Measurements from ENCODE around the gene CRABP1. TPM values are rescaled to one million over a fixed set of nuclear protein-coding genes. Genes with fewer than 3 reads are reported as not detected.

Gene CRABP1
- total and polyA plus RNA-seq, 2 donors from 2014 or later: 61.0 TPM; not detected in 1

- Histone ChIP-seq H3K9ac (ENCODE audit: low read length in 3 of 3) (no peak overlapping the region), H3K9me3 (ENCODE audit: control insufficient read depth in 2 of 3, insufficient read depth in 1 of 3, low read length in 3 of 3) (no peaks in the 10 kb centered on the region), H3K27me3 (ENCODE audit: control insufficient read depth, insufficient read depth, low read length) (no peaks in the 10 kb centered on the region), H3K36me3 (ENCODE audit: control insufficient read depth in 2 of 3, insufficient read depth in 3 of 3, low read length in 3 of 3) (no peaks in the 10 kb centered on the region), H3K4me3 (ENCODE audit: low read length in 3 of 3) (no peak overlapping the region), H3K4me1 (ENCODE audit: control insufficient read depth in 2 of 3, insufficient read depth in 2 of 3, low read depth in 1 of 3, low read length in 3 of 3) (no peaks in the 10 kb centered on the region), H3K27ac (ENCODE audit: low read depth in 2 of 2, low read length in 2 of 2) (no peak overlapping the region)
- FAIRE-seq (no peak), DNase-seq (no peak)
- TF ChIP-seq, protein P1, sequence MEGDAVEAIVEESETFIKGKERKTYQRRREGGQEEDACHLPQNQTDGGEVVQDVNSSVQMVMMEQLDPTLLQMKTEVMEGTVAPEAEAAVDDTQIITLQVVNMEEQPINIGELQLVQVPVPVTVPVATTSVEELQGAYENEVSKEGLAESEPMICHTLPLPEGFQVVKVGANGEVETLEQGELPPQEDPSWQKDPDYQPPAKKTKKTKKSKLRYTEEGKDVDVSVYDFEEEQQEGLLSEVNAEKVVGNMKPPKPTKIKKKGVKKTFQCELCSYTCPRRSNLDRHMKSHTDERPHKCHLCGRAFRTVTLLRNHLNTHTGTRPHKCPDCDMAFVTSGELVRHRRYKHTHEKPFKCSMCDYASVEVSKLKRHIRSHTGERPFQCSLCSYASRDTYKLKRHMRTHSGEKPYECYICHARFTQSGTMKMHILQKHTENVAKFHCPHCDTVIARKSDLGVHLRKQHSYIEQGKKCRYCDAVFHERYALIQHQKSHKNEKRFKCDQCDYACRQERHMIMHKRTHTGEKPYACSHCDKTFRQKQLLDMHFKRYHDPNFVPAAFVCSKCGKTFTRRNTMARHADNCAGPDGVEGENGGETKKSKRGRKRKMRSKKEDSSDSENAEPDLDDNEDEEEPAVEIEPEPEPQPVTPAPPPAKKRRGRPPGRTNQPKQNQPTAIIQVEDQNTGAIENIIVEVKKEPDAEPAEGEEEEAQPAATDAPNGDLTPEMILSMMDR (IDR thresholded peaks at IDR 0.05; ENCODE audit: borderline replicate concordance, extremely low read depth, insufficient read depth): no peak
- intact Hi-C loops (cut with DNase I): no loop called here
Observed at GRCh38 chr15:78311292-78311691, 28.9 kb upstream of the CRABP1 start.

GRCh38 chr15:78312536-78312935 is 27.6 kb upstream of the CRABP1 start:
- no peaks in the 10 kb centered on the region for H3K27me3 ChIP-seq (ENCODE audit: control insufficient read depth, insufficient read depth, low read length)
- H3K9ac ChIP-seq (ENCODE audit: low read length in 3 of 3): no peak overlapping the region
- no peak overlapping the region for H3K27ac ChIP-seq (ENCODE audit: low read depth in 2 of 2, low read length in 2 of 2)
- no peaks in the 10 kb centered on the region for H3K36me3 ChIP-seq (ENCODE audit: control insufficient read depth in 2 of 3, insufficient read depth in 3 of 3, low read length in 3 of 3)
- no peaks in the 10 kb centered on the region for H3K4me1 ChIP-seq (ENCODE audit: control insufficient read depth in 2 of 3, insufficient read depth in 2 of 3, low read depth in 1 of 3, low read length in 3 of 3)
- FAIRE-seq: no peak
- TF ChIP-seq, protein P1 (IDR thresholded peaks at IDR 0.05; ENCODE audit: borderline replicate concordance, extremely low read depth, insufficient read depth): no peak
- intact Hi-C loops (cut with DNase I): no loop called here
- no peak for DNase-seq
- H3K4me3 ChIP-seq (ENCODE audit: low read length in 3 of 3): no peak overlapping the region
- H3K9me3 ChIP-seq (ENCODE audit: control insufficient read depth in 2 of 3, insufficient read depth in 1 of 3, low read length in 3 of 3): no peaks in the 10 kb centered on the region

DNA sequence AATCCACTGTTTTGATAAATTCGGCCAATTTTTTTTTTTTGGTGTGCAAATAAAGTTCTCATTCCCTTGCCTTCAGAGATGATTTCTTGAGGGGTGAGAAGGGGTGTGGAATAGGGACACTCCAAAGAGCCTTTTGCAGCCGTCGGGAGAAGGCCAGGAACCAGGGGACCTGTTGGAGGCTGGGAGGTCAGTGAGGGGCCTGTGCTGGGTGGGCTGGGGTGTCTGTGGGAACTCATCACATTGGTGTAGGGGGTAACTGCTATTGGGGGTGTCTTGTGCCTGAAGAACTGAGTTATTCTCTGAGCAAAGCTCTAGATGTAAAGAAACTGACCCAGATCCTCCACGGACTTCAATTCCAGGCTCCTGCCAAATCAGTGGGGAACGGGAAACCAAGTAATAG is 27.2 kb upstream of the CRABP1 start:
- DNase-seq (no peak), FAIRE-seq (no peak)
- Histone ChIP-seq H3K9me3 (ENCODE audit: control insufficient read depth in 2 of 3, insufficient read depth in 1 of 3, low read length in 3 of 3) (no peaks in the 10 kb centered on the region), H3K27me3 (ENCODE audit: control insufficient read depth, insufficient read depth, low read length) (no peaks in the 10 kb centered on the region), H3K4me3 (ENCODE audit: low read length in 3 of 3) (no peak overlapping the region), H3K36me3 (ENCODE audit: control insufficient read depth in 2 of 3, insufficient read depth in 3 of 3, low read length in 3 of 3) (no peaks in the 10 kb centered on the region), H3K27ac (ENCODE audit: low read depth in 2 of 2, low read length in 2 of 2) (no peak overlapping the region), H3K4me1 (ENCODE audit: control insufficient read depth in 2 of 3, insufficient read depth in 2 of 3, low read depth in 1 of 3, low read length in 3 of 3) (no peaks in the 10 kb centered on the region), H3K9ac (ENCODE audit: low read length in 3 of 3) (no peak overlapping the region)
- TF ChIP-seq, protein P1 (IDR thresholded peaks at IDR 0.05; ENCODE audit: borderline replicate concordance, extremely low read depth, insufficient read depth): no peak
- intact Hi-C loops (cut with DNase I): no loop called here

DNA sequence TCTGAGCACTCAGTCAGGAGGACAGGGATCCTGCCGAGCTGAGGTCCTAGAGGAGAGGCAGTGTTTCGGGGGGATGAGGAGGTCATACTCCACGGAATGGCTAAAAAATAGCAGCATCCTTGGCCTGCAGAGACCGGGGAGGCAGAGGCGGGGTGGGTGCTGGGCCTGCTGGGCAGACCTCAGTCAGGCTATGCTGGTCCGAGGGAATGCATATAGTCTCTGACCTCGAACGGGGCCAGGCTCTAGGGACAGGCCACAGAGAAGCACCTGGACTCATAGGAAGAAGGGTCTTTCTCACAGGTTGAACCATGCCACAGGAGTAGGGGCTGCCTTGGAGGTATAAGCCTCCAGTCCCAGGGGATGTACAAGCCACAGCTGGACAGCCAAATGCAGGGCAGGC is 26.8 kb upstream of the CRABP1 start:
- TF ChIP-seq, protein P1 (IDR thresholded peaks at IDR 0.05; ENCODE audit: borderline replicate concordance, extremely low read depth, insufficient read depth): no peak
- Histone ChIP-seq H3K4me3 (ENCODE audit: low read length in 3 of 3) (no peak overlapping the region), H3K27ac (ENCODE audit: low read depth in 2 of 2, low read length in 2 of 2) (no peak overlapping the region), H3K27me3 (ENCODE audit: control insufficient read depth, insufficient read depth, low read length) (no peaks in the 10 kb centered on the region), H3K9me3 (ENCODE audit: control insufficient read depth in 2 of 3, insufficient read depth in 1 of 3, low read length in 3 of 3) (no peaks in the 10 kb centered on the region), H3K9ac (ENCODE audit: low read length in 3 of 3) (no peak overlapping the region), H3K36me3 (ENCODE audit: control insufficient read depth in 2 of 3, insufficient read depth in 3 of 3, low read length in 3 of 3) (no peaks in the 10 kb centered on the region), H3K4me1 (ENCODE audit: control insufficient read depth in 2 of 3, insufficient read depth in 2 of 3, low read depth in 1 of 3, low read length in 3 of 3) (no peaks in the 10 kb centered on the region)
- intact Hi-C loops (cut with DNase I): no loop called here
- FAIRE-seq: no peak
- no peak for DNase-seq
